ENCODE measurements around the gene SDK1.
A peak's percentile ranks its signal among the peaks of the same experiment; 100 is the strongest.

SDK1 gene, protein sequence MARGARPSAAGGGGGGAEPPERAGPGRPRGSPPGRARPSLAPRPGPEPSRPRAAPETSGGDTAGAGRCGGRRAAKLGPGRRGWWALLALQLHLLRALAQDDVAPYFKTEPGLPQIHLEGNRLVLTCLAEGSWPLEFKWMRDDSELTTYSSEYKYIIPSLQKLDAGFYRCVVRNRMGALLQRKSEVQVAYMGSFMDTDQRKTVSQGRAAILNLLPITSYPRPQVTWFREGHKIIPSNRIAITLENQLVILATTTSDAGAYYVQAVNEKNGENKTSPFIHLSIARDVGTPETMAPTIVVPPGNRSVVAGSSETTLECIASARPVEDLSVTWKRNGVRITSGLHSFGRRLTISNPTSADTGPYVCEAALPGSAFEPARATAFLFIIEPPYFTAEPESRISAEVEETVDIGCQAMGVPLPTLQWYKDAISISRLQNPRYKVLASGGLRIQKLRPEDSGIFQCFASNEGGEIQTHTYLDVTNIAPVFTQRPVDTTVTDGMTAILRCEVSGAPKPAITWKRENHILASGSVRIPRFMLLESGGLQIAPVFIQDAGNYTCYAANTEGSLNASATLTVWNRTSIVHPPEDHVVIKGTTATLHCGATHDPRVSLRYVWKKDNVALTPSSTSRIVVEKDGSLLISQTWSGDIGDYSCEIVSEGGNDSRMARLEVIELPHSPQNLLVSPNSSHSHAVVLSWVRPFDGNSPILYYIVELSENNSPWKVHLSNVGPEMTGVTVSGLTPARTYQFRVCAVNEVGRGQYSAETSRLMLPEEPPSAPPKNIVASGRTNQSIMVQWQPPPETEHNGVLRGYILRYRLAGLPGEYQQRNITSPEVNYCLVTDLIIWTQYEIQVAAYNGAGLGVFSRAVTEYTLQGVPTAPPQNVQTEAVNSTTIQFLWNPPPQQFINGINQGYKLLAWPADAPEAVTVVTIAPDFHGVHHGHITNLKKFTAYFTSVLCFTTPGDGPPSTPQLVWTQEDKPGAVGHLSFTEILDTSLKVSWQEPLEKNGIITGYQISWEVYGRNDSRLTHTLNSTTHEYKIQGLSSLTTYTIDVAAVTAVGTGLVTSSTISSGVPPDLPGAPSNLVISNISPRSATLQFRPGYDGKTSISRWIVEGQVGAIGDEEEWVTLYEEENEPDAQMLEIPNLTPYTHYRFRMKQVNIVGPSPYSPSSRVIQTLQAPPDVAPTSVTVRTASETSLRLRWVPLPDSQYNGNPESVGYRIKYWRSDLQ (N-terminal part only)

DNA sequence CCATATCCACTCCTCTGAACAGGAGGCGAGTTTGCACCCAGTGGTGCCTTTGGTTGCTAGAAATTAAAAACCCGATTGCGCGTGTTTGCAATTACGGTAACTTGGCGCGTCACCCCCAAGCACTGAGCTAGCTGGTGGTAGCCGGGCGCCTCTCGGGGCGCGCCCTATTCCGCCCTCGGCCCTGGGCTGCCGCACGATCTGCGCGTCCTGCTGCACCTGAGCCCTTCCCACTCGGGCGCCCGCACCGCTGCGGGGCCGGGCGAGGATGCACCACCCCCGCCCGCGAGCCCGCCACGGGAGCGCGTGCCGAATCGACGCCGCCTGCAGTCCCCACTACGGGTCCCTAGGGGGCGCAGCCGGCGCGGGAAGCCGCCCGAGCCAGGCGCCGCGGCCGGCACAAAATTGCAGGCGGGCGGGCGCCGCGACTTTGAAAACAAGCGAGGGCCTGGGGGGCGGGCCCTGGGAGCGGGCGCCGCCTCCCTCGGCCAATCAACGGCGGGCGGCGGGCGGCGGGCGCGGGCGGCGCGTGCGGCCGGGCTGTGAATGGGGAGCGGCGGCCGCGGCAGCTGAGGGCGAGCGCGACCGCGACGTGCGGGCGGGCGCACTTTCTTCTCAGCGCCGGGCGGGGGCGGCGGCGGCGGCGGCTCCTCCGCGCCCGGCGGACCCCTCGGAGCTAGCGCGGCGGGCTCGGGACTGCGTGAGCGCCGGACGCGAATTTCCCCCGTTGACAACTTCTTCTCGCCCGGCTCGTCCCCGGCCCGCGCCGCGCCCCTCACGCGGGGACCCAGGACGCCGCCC lies at the start of gene SDK1:
Gene SDK1 (plus strand): TSS at position 602 of the 798 bp plus-strand sequence. CDS start 335 bp downstream, outside the sequence.
- peak; percentile 91 for DNase-seq

DNA sequence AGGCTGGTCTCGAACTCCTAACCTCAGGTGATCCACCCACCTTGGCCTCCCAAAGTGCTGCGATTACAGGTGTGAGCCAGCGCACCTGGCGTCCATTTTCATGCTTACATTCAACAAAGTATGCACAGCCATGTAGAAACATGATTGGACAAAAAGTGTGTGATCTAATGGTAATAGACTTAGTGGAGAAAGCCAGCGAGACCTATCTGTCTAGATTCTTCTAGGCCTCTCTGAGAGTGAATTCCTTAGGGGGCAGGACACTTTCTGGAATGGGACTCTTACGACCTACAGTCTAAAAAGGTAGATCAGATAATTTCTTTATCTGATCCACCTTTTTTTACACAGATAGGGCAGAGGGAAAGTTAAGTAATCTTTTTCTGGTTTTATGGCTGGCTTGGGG lies 46.3 kb upstream of the SDK1 start:
- DNase-seq: no peak

DNA sequence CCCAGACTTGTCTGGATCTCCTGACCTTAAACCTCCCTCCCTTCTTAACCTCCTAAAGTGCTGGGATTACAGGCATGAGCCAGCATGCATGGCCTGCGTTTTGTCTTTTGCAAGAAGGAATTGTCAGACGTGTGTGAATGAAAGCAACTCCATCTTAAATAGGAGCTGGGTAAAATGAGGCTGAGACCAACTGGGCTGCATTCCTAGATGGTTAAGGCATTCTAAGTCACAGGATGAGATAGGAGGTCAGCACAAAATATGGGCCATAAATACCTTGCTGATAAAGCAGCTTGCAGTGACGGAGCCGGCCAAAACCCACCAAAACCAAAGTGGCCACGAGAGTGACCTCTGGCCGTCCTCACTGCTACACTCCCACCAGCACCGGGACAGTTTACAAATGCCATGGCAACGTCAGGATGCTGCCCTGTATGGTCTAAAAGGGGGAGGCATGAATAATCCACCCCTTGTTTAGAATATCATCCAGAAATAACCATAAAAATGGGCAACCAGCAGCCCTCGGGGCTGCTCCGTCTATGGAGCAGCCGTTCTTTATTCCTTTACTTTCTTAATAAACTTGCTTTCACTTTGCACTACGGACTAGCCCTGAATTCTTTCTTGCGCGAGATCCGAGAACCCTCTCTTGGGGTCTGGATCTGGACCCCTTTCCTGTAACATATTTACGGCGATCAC lies 41.2 kb upstream of the SDK1 start:
- no peak for DNase-seq

DNA sequence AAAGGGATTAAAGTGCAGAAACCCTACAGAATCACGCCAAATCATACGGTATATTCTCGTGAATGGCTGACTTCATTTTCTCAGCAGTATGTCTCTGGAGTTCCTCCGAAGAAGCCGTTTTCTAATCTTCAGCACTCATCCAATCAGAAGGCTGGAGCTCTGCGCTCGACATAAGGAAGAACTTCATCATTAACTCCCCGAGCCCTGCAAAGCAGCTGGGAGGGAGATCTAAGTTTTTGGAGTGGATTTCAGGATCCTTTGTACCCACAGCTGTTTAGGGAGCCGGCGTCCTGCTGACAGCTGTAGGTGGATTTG lies 40.7 kb upstream of the SDK1 start:
- no peak for DNase-seq

DNA sequence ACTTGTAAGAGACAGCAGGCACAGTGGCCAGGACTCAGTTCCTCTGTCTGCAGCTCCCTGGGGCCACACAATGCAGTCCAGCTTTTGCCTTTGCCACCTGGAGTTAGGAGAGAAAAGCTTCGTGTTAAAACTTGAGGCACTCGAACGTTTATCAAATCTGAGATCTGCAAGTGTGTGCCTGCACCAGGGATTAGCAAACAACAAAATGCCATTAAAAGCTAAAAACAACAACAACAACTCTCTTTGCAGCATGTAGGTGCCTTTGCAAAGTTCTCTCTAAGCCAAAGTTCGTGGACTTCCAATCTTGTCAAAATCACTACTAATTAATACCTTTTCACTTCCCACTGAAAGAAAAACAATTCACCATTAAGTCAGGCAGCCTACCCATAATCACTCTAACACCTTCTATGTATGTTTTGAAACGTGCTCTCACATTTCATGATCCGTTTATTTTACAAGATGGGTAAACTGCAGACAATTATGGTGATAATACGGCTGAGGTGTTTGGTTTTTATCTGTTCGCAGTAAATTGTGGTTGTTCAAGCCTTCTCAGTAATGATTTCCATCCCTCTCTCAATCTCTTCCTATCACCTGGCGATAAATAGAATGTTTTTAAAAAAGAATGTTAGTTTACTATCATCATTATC lies 36.2 kb upstream of the SDK1 start:
- DNase-seq: no peak

DNA sequence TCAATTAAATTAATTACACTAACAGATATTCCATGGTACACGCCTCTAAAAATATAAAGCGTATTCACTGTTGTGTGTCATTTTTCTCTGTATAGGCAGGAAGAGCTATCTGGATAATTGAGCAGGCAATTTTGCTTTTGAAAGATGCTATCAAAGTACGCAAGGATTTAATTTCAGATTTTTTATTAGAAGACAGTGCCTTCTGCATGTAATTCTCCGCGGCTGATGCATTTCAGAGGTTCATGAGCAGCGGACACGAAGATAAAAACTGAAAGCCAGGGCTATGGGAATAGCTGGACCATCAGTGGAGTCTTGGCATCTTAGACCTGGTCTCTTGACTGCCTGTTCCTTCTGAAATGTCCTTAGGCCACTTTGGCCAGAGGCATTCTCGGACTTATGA lies 35.7 kb upstream of the SDK1 start:
- DNase-seq: no peak

DNA sequence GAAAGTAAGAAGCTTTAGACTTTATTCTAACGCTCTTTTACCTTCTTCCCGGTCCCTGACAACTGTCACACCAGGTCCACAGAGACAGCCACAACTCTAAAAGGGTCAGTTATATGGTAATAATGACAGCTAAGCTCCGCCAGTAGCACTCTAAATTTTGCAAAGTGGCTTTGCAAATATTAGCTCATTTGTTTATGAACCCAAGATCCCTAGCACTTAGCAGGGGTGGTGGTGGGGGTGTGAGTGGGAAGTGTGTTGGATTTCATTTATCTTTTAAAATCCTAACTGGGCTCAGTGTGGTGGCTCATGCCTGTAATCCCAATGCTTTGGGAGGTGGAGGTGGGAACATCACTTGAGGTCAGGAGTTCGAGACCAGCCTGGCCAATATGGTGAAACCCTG lies 34.8 kb upstream of the SDK1 start:
- no peak for DNase-seq

DNA sequence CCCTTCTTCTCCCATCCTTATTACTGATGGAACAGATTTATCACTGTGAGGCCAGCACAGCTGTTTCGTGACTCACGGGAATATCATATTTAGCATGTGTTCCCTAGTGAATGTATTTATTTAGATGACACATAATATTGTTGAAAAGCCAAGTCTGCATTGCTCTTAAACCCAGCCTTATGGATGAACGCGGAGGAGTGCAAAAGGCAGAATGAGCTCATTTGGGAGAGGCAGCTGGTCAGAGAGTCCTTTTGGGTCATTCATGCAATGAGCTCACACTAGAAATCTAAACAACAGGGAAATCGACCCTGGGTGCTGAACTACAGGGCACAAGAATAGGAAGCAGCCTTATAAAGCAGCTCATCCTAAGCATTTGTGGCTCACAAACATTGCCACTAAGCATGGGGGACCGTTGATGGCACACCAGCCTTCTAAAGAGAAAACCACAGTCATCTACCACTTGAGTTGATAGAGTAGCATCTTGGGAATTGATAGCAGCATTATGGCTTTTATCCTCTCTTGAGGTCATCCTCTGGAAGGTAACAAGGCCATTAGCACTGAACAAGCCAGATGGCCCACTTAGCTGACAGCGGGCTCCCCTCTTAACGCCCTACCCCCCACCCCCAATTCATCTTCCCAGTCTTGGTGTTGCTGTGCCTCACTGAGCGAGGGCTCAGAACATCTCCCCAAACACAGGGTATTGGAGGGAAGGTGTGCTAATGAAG lies 32.9 kb upstream of the SDK1 start:
- DNase-seq: no peak

DNA sequence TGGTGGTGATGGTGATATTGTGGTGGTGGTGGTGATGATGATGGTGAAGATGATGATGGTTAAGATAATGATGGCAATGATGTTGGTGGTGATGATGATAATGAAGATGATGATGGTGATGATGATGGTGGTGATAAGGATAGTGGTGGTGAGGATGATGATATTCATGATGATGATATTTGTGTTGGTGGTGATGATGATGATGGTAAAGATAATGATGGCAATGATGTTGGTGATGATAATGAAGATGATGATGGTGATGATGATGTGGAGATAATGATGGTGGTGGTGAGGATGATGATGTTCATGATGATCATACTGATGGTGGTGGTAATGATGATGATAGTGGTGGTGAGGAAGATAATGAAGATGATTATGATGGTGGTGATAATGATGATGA lies 30.7 kb upstream of the SDK1 start:
- no peak for DNase-seq

DNA sequence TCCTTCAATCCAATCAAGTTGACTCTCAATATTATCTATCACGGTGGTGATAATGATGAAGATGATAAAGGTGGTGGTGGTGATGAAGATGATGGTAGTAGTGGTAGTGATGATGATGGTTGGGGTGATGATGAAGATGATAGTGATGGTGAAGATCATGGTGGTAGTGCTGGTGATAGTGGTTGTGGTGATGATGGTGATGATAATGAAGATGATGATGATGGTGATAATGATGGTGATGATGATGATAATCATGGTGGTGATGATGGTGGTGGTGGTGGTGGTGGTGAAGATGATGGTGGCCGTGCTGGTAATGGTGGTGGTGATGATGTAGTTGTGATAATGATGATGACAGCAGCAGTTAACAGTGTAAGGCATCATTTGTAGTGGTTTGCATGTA lies 29.8 kb upstream of the SDK1 start:
- no peak for DNase-seq

DNA sequence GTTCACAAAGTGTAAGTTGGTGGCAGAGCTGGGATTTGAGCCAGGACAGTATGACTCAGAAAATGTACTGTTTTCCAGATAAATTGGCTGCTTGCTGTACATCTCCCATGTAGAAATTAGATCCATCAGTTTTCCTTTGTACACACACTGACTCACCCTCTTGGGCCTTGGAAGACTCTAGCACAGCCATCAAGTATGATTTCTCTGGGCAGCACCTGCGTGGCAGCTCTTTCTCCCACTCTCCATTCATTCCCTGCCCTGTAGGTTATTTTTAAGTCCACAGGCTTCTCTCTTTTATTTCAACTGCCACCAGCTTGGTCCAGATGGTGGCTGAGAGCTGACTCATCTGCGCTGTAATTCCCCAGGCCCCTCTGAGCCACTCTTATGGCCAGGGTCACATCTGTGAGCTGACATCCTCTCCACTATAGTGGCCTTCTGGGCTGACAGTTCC lies 28.3 kb upstream of the SDK1 start:
- DNase-seq: no peak

DNA sequence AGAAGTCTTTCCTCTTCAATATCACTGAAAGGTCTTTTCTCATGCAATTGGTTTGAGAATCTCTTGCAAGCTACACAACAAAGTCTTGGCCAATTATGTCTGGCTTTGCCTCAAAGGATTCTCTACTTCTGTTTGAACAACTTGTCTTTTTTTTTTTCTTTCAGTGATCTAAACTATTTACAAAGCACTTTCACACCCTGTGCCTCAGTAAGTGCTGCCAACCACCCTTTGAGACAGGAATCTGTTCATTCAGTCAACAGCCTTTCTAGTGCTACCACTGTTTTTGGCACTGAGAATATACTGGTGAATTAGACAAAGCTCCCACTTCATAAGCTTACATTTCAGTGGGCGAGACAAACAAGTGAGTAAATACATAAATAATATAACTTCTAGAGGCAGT lies 26.9 kb upstream of the SDK1 start:
- DNase-seq: no peak

DNA sequence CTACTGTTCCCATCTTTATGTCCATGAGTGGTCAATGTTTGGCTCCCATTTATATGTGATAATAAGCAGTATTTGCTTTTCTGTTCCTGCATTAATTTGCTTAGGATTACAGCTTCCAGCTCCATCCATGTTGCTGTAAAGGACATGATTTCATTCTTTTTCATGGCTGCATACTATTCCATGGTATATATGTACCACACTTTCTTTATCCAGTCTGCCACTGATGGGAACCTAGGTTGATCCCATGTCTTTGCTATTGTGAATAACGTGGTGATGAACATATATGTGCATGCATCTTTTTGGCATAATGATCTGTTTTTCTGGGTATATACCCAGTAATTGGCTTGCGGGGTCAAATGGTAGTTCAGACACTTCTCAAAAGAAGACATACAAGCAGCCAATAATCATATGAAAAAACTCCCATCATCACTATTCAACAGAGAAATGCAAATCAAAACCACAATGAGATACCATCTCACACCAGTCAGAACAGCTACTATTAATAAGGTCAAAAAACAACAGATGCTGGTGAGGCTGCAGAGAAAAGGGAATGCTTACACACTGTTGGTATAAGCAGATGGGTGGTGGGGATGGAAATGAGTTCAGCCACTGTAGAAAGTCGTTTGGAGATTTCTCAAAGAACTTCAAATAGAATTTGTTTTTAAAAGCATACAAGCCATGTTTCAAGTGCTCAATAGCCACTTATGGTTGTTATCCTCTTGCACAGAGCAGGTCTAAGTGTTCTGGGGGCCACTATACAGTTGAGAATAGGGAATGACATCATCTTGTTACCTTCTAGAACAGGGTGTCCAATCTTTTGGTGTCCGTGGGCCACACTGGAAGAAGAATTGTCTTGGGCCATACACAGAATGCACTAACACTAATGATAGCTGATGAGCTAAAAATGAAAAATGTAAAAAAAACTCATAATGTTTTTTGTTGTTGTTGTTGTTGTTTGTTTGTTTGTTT lies 23.2 kb upstream of the SDK1 start:
- no peak for DNase-seq

DNA sequence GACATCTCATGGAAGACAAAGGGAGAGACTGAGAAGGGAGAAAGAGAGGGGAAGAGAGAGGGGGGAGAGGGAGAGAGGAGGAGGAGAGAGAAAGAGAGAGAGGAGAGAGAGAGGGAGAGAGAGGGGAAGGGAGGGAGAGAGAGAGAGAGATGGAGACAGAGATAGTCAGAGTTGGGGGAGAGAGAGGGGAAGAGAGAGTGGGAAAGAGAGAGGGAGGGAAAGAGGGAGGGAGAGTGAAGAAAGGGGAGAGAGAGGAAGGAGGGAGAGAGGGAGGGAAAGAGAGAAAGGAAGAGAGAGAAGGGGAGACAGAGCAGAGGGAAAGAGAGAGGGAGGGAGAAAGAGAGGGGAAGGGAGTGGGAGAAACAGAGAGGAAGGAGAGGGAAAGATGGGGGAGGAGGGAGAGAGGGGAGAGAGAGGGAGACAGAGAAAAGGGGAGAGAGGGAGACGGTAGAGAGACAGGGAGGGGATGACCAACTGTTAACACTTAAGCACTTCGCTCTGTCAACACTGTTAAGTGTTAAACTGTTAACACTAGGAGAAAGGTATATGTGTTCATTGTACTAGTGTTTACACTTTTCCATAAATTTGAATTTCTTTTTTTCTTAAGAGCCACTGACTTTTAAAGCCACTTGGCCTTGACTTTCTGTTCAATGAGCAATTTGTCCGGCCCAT lies 21.8 kb upstream of the SDK1 start:
- no peak for DNase-seq

DNA sequence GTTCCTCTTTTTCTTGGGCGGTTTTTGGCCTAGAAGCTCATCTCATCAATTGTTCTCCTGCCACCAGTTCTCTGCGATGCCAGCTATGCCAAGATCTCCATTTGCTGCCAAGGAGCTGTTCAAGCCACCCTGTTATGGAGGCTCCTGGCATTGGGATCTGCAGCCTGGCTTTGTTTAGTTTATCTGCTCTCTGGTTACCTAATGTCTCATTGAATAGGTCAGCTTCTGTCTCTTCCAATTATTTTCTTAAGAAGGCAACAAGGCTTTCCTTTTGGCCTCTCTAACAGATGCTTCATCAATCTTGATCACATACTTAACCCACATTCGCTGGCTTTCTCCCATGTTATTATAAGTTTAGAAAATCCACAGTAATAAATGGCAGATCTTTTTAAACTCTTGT lies 20.6 kb upstream of the SDK1 start:
- no peak for DNase-seq

DNA sequence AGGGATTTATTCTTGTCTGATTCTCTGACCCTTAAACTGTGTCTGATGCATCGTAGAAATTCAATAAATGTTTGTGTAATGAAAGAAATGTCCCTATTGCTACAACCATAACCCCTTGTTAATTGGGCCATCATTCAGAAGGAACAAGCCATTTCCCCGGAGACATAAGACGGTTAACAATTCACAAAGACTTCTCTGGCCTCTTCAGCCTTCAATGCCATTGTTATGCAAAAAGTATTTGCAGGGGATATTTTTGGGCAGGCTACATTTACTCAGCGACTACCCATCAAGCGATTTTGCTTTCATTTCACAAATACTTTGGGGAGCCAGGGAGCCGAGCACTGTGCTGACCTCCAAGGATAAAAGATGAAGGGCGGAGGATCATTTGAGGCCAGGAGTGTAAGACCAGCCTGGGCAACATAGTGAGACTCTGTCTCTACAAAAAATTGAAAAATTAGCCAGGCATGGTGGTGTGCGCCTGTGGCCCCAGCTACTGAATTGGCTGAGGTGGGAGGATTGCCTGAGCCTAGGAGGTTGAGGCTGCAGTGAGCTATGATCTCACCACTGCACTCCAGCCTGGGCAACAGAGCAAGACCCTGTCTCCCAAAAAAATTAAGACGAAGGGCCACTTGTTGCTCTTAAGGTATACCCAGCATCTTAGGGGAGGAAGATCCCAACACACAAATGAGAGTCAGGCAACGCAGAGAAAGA lies 20.0 kb upstream of the SDK1 start:
- no peak for DNase-seq

DNA sequence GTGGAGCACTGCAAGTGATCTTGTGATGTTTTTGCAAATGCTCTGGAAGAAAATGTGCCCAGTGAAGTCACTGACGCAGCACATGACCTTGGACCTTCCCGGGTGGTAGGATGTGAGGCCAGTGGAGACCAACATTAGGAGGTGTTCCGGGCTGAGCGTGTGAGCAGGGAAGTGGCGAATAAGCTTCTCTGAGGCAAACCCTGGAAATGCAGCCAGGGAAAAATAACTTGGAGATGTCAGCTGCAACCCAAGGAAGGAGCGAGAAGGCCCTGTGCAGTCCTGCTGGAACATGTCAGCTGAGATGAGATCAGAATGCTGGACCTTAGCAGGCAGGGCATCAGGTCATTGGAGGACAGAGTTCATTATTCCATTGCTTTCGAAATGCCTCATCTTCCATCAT lies 18.6 kb upstream of the SDK1 start:
- DNase-seq: no peak

DNA sequence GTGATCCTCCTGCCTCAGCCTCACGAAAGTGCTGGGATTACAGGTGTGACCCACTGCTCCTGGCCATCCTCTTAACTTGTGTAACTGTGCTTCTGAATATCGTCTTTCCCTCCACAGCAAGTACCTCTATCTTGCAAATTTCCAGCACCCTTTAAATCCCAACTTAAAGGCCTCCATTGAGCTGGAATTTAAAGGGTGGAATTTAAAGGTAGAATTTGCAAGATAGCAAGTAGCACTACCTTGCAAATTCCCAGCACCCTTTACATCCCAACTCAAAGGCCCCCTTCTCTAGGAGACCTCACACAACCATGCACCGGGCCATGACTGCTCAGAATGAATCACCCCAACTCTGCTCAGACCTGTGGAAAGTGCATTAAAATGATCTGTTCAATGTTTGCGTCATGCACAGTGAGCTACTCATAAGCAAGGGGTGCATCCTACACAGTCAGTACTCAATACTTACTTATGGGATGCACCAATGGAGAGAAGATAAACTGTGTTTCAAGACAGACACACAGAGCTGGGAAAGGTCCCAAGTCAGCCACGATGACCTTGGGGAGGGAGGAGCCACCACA lies 17.8 kb upstream of the SDK1 start:
- DNase-seq: no peak

Measured in activated naive CD4-positive, alpha-beta T cell treated with Interleukin-2 at 50 U/mL for 16 hours (primary cell).